Stimulated activated naive B cell treated with anti-CD40 and anti-IgM and Interleukin-4, amounts not matched to agents 10 μg/mL and 1 μg/mL and 100 μg/mL, for 72 hours (primary cell): ENCODE measurements around the gene CAPN14.
A peak's percentile ranks its signal among the peaks of the same experiment; 100 is the strongest.

Experiments
- ATAC-seq, 2 donors: fragments of 150-1000 bp; cut with Tn5 transposase; replicated peaks; 2 replicates each; pipeline ENCODE4 v1.10.0; 2021; ENCODE audit warnings: moderate library complexity in 1 of 2
- DNase-seq: peaks from one replicate; pipeline ENCODE4 v3.0.0; 2021
- H3K27ac Mint-ChIP-seq: one replicate; pipeline ENCODE4 v1.8.0; 2022; ENCODE audit warnings: mild to moderate bottlenecking, mixed read lengths
- H3K27me3 Mint-ChIP-seq, 2 donors: one replicate each; pipeline ENCODE4 v1.8.0; 2022; ENCODE audit warnings: mixed read lengths in 2 of 2
- H3K36me3 Mint-ChIP-seq, 2 donors: one replicate each; pipeline ENCODE4 v1.8.0; 2022; ENCODE audit warnings: mixed read lengths in 2 of 2, mild to moderate bottlenecking in 1 of 2
- H3K4me1 Mint-ChIP-seq, 2 donors: one replicate each; pipeline ENCODE4 v1.8.0; 2022; ENCODE audit warnings: mixed read lengths in 2 of 2, mild to moderate bottlenecking in 1 of 2
- H3K4me3 Mint-ChIP-seq, 2 donors: one replicate each; pipeline ENCODE4 v1.8.0; 2022; ENCODE audit warnings: mild to moderate bottlenecking in 2 of 2, mixed read lengths in 2 of 2, moderate library complexity in 1 of 2
- H3K9me3 Mint-ChIP-seq, 2 donors: one replicate each; pipeline ENCODE4 v1.8.0; 2022; ENCODE audit warnings: mixed read lengths in 2 of 2, mild to moderate bottlenecking in 1 of 2

CAPN14 gene

DNA sequence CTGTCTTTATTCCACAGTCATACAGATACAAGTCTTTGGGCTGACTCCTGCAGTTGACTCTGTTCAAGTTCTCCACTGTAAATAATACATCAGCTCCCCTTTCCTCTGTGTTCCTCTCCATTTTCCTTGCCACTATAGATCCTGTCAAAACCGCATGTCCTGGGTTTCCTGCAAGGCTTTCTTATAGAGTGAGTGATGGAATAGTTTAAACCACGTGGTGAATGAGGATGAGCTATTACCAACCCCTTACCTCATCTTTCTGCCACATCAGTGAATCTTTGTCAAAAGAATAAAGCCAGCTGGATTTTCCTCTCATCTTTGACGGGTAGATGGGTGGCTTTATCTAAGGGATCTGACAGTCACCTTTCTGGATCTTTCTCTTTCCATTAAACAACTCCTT is 75.2 kb downstream of the CAPN14 start:
- ATAC-seq: no peak
- no peak overlapping the region for H3K4me3 Mint-ChIP-seq
- no peak for DNase-seq
- H3K4me1 Mint-ChIP-seq: peaks cover 4 to 8% of the 10 kb centered on the region in 2 donors
- H3K27me3 Mint-ChIP-seq: peaks cover under 1 to 6% of the 10 kb centered on the region in 2 donors
- H3K27ac Mint-ChIP-seq: no peak overlapping the region
- no peaks in the 10 kb centered on the region for H3K36me3 Mint-ChIP-seq
- no peaks in the 10 kb centered on the region for H3K9me3 Mint-ChIP-seq

DNA sequence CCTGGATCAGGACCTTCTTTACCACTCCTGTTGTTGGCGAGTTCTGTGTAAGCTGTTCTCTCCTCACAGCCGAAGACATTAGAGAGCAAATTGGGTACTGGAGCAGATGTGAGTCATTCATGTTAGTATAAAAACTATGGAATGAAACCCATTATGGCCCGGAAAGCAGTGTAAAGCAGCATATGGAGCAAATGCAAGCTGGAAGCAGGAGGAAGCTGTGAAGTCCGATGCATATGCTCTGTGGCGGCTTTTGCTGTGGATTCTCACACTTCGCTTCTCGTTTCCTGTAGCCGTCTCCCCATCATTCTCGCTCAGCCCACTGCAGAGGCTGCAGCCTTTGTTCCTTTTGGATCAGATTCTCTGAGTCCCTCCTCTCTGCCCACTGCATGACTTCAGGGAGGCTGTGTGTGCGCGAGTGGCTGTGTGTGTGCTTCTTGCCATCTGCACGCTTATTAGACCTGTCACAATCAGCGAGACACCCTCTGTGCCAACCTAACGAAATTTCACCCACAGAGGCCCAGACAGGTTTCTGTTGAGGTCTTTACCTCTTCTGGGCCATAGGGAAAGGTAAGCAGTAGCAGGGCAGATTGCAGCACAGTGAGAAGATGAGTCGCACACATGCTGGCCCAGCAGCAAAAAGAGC is 75.8 kb downstream of the CAPN14 start:
- Mint-ChIP-seq H3K36me3 (no peaks in the 10 kb centered on the region), H3K27me3 (peaks cover 6 to 11% of the 10 kb centered on the region in 2 donors), H3K9me3 (no peaks in the 10 kb centered on the region), H3K4me1 (peaks cover 8 to 14% of the 10 kb centered on the region in 2 donors), H3K27ac (no peak overlapping the region), H3K4me3 (no peak overlapping the region)
- ATAC-seq: no peak
- DNase-seq: no peak

DNA sequence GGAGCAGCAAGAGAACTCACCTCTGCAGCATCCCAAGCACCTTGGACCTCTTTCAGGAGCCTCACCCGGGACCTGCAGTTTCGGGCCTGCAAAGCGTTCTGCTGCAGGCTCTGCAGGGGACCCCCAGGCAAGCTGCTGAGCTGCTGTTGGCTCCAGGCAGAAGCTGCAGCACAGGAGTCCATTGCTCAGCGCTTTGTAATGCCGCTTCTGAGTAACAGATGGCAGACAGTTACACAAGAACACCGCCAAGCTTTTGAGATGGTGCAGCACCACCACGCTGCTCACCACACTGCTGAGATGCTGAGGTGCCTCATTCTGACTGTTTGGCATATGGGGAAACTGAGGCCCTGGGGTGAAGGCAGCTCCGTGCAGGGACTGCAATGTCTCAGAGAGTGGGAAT is 77.2 kb downstream of the CAPN14 start:
- no peak for ATAC-seq
- H3K4me3 Mint-ChIP-seq: no peak overlapping the region

GRCh38 chr2:31139671-31140070 is 77.6 kb downstream of the CAPN14 start:
- Mint-ChIP-seq H3K27ac (no peak overlapping the region), H3K4me3 (no peak overlapping the region), H3K9me3 (no peaks in the 10 kb centered on the region), H3K27me3 (peaks cover 11 to 28% of the 10 kb centered on the region in 2 donors), H3K4me1 (peaks cover 9 to 21% of the 10 kb centered on the region in 2 donors), H3K36me3 (peaks cover 0 to 1% of the 10 kb centered on the region in 2 donors)
- DNase-seq: no peak
- no peak for ATAC-seq

More for the DNA sequence above, 77.2 kb downstream of the CAPN14 start:
- H3K4me1 Mint-ChIP-seq: peaks cover 9 to 21% of the 10 kb centered on the region in 2 donors
- H3K36me3 Mint-ChIP-seq: peaks cover 0 to 1% of the 10 kb centered on the region in 2 donors
- peaks cover 11 to 26% of the 10 kb centered on the region in 2 donors for H3K27me3 Mint-ChIP-seq
- H3K9me3 Mint-ChIP-seq: no peaks in the 10 kb centered on the region
- DNase-seq: no peak
- H3K27ac Mint-ChIP-seq: no peak overlapping the region

DNA sequence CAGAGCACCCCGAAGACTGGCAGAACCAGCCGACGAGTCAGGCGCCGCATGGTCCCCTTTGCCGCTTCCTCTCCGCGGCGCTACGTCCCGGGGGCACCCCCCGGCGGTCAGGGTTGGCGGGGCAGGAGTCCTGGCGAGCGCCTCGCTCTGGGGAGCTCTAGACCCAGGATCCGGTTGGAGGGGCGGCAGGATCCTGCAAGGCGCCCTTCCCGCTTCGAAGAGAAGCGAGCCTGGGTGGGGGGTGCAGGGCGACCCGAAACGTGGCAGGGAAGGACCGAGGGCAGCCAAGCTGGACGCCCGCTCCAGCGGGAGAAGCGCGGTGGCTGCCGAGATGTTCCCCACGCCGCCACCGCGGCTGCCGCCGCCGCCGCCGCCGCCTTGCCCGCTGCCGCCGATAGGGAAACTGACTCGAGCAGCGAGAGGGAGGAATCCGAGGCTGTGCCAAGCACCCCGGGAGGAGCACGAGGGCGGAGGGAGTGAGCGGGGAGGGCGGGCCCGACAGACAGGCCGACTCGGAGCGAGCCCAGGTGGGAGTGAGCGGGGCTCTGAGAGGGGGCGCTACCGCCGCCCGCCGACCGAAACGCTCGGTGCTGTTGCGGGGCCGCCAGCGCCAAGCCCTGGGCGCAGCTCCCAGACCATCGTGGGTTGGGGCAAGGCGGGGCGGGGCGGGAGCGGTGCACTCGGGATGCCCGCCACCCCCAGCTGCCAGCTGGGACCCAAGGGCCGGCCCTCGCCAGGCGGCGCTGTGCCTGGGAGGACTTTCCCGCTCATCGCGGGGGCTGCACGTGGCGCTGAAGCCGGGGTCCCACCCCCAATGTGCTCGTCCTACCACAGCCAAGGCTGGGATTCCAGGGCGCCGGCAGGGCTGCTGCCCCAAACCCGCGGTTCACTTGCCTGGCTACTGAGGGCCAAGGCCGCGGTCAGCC is 79.0 kb downstream of the CAPN14 start, which contains the start of gene GALNT14:
GALNT14 (minus strand) TSS at position 404 of the 926 bp plus-strand sequence; CDS start at position 50, 354 bp downstream.
- Mint-ChIP-seq H3K9me3 (no peaks in the 10 kb centered on the region), H3K4me3 (peak within 1 kb of the TSS; percentile 84 to 94), H3K27ac (peak within 1 kb of the TSS; percentile 90), H3K4me1 (peaks cover 9 to 21% of the 10 kb centered on the region in 2 donors), H3K36me3 (peaks cover 0 to 1% of the 10 kb centered on the region in 2 donors), H3K27me3 (peaks cover 11 to 34% of the 10 kb centered on the region in 2 donors)
- peak; percentile 80 to 83 for ATAC-seq
- peak; percentile 64 for DNase-seq

DNA sequence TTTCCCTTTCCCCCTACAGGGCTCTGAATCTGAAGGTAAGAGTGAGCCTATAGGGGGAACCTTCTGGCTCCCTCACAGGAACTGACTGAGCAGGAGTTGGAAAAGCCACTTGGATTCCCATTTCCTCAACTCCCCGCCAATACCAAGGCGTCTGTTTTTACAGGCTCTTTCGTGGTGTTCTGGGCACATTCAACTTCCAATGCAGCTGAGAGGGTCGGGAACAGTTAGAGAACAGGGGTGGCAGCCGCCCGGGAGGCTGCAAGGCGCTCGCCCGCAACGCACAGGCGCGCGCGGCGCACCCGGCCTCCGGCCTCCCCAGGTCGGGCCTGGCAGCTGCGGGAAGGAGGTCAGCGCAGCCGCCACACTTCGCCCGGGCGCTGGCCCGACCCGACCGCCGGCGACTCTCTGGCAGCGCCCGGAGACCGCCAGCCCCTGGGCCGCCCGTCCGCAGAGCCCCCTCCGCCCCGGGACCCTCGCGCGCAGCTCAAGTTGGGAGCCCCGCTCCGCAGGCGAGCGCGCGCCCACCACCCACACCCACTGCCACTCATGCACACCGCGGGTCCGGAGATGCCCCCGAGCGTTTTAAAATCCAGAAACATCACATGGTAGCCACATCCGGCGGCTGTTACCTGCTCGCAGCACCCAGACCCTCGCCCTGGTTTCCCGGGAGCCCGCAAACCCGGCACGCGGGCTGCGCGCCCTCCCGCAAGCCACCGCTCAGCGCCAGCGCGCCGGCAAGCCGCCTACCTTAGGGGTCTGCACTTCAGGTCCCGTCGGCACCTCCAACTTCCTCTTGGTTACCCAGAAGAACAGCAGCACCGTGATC is 79.9 kb downstream of the CAPN14 start:
- Mint-ChIP-seq H3K27ac (peak overlapping the region; percentile 90), H3K27me3 (peaks cover 11 to 34% of the 10 kb centered on the region in 2 donors), H3K4me3 (peak overlapping the region; percentile 84 to 94), H3K9me3 (no peaks in the 10 kb centered on the region), H3K36me3 (peaks cover 0 to 1% of the 10 kb centered on the region in 2 donors), H3K4me1 (peaks cover 9 to 21% of the 10 kb centered on the region in 2 donors)
- ATAC-seq (peak; percentile 32), DNase-seq (no peak)

DNA sequence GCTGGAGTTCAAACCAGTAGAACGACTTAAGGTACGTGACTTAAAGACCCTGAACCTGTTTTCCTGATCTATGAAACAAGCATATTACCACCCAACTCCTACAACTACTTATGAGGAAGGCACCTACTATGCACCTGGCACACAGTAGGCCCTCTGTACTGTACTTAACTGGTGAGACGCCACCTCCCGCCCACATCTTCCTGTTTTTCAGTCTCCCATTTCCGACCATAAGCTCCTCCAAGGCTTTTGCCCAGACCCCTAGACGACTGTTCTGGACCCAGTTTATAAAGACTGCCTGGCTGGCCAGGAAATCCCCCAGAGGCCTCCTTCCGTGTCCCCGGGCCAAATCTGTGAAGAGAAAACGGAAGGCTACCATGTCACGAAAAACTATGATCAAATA is 80.6 kb downstream of the CAPN14 start:
- DNase-seq (no peak), ATAC-seq (peak in 1 of 2 donors; percentile 24)
- Mint-ChIP-seq H3K4me1 (peaks cover 9 to 21% of the 10 kb centered on the region in 2 donors), H3K27ac (peak overlapping the region; percentile 3), H3K9me3 (no peaks in the 10 kb centered on the region), H3K36me3 (peaks cover 0 to 1% of the 10 kb centered on the region in 2 donors), H3K27me3 (peaks cover 11 to 34% of the 10 kb centered on the region in 2 donors), H3K4me3 (peak overlapping the region; percentile 72 to 94)

GRCh38 chr2:31136000-31136399 is 81.3 kb downstream of the CAPN14 start:
- ATAC-seq: no peak
- no peaks in the 10 kb centered on the region for H3K9me3 Mint-ChIP-seq
- DNase-seq: no peak
- H3K27me3 Mint-ChIP-seq: peaks cover 11 to 34% of the 10 kb centered on the region in 2 donors
- H3K4me1 Mint-ChIP-seq: peaks cover 9 to 27% of the 10 kb centered on the region in 2 donors
- H3K27ac Mint-ChIP-seq: no peak overlapping the region
- peaks cover 0 to 1% of the 10 kb centered on the region in 2 donors for H3K36me3 Mint-ChIP-seq
- H3K4me3 Mint-ChIP-seq: no peak overlapping the region

DNA sequence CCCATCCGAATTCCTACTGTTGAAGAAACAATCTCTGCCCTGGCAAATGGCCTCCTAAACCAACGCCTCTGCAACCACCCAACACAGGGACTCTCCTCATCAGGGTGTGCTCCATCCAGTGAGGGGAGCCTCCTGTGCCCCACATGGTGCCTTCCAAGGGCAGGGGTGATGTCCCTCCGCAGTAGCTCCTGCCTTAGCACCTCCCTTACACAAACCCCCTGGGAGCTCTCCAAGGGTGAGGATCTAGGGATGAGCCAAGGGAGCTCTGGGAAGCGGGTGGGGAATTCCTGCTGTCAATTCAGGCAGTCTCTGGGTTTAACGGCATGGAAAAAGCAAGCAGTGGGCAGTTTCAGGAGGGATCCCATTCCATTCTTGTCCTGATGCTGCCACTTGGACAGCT is 82.8 kb downstream of the CAPN14 start:
- peaks cover 11 to 34% of the 10 kb centered on the region in 2 donors for H3K27me3 Mint-ChIP-seq
- H3K27ac Mint-ChIP-seq: no peak overlapping the region
- H3K36me3 Mint-ChIP-seq: peaks cover 0 to 1% of the 10 kb centered on the region in 2 donors
- no peak for ATAC-seq
- no peak overlapping the region for H3K4me3 Mint-ChIP-seq
- peaks cover 9 to 28% of the 10 kb centered on the region in 2 donors for H3K4me1 Mint-ChIP-seq
- no peaks in the 10 kb centered on the region for H3K9me3 Mint-ChIP-seq
- no peak for DNase-seq

DNA sequence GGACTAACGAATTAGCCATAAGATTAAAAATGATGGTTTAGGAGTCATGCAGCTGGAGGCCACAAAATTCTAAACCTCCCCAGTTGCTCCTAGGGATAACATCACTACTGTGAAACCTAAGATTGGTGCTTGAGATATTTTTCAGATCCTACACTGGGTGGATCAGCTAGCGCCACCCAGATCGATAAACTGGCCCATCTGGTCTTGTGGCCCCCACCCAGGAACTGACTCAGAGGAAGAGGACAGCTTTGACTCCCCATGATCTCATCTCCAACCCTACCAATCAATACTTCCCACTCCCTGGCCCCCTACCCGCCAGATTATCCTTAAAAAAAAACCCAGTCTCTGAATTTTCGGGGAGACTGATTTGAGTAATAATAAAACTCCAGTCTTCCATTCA is 84.5 kb downstream of the CAPN14 start:
- H3K27me3 Mint-ChIP-seq: peaks cover 11 to 32% of the 10 kb centered on the region in 2 donors

GRCh38 chr2:31131871-31132270 is 85.4 kb downstream of the CAPN14 start:
- DNase-seq (no peak), ATAC-seq (no peak)
- H3K4me3 Mint-ChIP-seq: no peak overlapping the region
- no peaks in the 10 kb centered on the region for H3K9me3 Mint-ChIP-seq
- no peak overlapping the region for H3K27ac Mint-ChIP-seq
- peaks cover 0 to 1% of the 10 kb centered on the region in 2 donors for H3K36me3 Mint-ChIP-seq
- H3K27me3 Mint-ChIP-seq: peaks cover 8 to 26% of the 10 kb centered on the region in 2 donors
- peaks cover 3 to 18% of the 10 kb centered on the region in 2 donors for H3K4me1 Mint-ChIP-seq

More for the DNA sequence above, 84.5 kb downstream of the CAPN14 start:
- no peak overlapping the region for H3K27ac Mint-ChIP-seq
- DNase-seq (no peak), ATAC-seq (no peak)
- H3K4me3 Mint-ChIP-seq: no peak overlapping the region
- H3K4me1 Mint-ChIP-seq: peaks cover 8 to 25% of the 10 kb centered on the region in 2 donors
- H3K9me3 Mint-ChIP-seq: no peaks in the 10 kb centered on the region
- H3K36me3 Mint-ChIP-seq: peaks cover 0 to 1% of the 10 kb centered on the region in 2 donors

DNA sequence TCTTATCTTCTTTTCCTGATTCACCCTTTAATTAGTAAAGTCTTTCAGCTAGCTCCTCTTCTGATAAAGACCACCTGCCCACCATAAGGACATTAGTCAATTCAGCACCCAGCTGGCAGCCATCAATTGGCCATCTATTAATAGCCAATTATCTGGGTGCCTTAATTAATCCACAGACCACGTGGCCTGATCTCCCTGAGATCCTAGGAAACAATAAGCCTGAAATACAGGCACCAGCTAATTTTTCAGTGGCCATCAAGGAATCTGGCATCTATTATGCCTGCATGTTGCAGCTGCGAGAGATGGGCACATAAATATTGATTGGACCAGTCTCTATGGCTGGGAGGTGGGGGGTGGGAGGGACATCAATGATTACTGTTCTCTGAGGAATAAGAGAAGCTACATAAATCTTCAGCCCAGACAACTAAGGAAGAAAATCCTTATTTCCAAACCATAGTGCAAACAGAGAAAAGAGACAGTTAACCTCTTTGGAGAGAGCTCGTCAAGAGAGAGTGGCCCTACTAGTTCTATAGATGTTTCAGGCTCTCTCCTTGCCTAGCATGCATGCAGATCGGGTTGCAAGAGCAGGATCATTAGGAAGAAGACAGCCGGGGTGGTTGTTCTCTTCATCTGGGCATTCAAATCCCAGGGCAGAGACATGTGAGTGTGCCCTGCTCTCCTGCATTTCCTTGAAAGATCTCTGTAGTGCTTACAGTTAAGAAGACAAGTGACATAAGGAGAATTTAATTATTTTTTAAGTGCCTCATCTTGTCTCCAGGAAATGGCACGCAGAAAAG is 87.7 kb downstream of the CAPN14 start:
- no peaks in the 10 kb centered on the region for H3K9me3 Mint-ChIP-seq
- H3K4me3 Mint-ChIP-seq: no peak overlapping the region
- ATAC-seq (no peak), DNase-seq (no peak)
- peaks cover 0 to 7% of the 10 kb centered on the region in 2 donors for H3K4me1 Mint-ChIP-seq
- no peak overlapping the region for H3K27ac Mint-ChIP-seq
- peaks cover 0 to 6% of the 10 kb centered on the region in 2 donors for H3K27me3 Mint-ChIP-seq
- H3K36me3 Mint-ChIP-seq: no peaks in the 10 kb centered on the region

GRCh38 chr2:31127931-31128330 is 89.4 kb downstream of the CAPN14 start:
- Mint-ChIP-seq H3K4me3 (no peak overlapping the region), H3K27me3 (no peaks in the 10 kb centered on the region), H3K9me3 (no peaks in the 10 kb centered on the region), H3K27ac (no peak overlapping the region), H3K4me1 (peaks cover 0 to 7% of the 10 kb centered on the region in 2 donors), H3K36me3 (no peaks in the 10 kb centered on the region)
- no peak for ATAC-seq
- no peak for DNase-seq
